Measurements from ENCODE around the gene FAM222B.

The FAM222B gene

DNA sequence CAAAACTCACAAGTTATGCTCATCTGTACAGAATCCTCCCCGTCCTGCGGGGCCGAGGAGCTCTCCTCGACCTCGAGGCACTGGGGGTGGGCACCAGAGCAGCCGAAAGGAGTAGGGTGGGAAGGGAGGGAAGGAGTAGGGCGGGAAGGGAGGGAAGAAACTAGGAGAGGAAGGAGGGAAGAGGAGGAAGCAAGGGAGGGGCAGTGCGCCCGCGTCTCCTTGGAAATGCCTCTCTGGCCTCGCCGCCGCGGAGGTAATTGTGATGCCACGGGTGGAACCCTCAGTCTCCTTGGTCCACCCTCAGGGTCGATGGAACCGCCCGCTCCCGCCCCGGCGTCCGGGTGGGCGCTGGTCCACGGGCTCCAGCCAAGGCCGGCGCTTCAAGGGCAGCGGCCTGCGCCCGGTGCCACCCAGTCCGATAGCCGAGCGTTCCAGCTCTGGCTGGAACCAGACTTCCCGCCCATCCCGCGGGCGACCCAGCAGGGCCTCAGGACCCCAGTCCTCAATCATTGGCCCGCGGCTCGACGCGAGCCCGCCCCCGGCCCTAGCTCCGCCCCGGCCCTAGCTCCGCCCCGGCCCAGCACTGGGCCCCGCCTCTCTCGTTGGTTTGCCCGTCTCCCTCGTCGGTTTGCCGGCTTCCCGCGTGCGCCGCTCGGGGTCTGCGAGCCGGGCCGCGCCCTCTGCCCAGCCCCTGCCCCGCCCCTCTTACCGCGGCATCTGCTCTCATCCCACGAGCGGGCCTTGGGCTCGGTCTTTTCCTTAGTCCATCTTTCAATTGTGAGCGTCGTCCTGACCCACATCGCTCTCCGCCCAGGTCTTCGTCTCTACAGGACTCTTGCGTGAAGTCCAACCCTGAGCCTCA is 131.5 kb downstream of the FAM222B start:
- DNase-seq = peak in 1 of 2 experiments; percentile 52

DNA sequence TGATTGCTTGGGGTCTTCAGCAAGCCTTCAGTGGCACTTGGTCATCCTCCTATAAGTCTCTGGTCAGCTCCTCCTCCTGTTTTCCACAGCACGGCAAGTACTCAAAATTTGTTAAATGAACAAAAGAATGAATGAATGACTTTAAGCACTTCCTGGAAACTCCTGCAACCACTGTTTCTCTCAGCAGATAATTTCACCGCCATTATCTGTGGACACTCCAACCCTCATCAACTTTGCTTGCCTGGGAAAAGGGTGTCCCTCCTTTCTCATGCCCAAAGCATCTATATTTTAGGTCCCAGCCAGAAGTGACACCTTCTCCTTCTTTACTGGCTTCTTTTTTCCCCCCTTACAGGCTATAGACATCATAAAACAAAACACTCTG is 135.3 kb downstream of the FAM222B start:
- DNase-seq = no peak

GRCh38 chr17:28706471-28707338 is 135.9 kb downstream of the FAM222B start:
- DNase-seq = no peak
